ENCODE results near the gene DHX58.

The DHX58 gene

GRCh38 chr17:42129109-42129837, 16.8 kb upstream of the DHX58 start:
- no peak for DNase-seq (ENCODE audit: low read depth)

- no peak for DNase-seq (ENCODE audit: low read depth)
Observed at GRCh38 chr17:42127414-42127813, 14.9 kb upstream of the DHX58 start.

GRCh38 chr17:42126836-42127235, 14.3 kb upstream of the DHX58 start:
- DNase-seq (ENCODE audit: low read depth), result no peak

- DNase-seq (ENCODE audit: low read depth), result no peak
Observed at GRCh38 chr17:42125565-42125964, 13.1 kb upstream of the DHX58 start.

GRCh38 chr17:42124256-42124655, 11.7 kb upstream of the DHX58 start:
- DNase-seq (ENCODE audit: low read depth), result no peak

GRCh38 chr17:42122371-42123303, 10.1 kb upstream of the DHX58 start, which contains the start of gene HSPB9:
Gene HSPB9, plus strand, starts transcription at chr17:42122804. Its CDS starts 47 bp downstream, at chr17:42122851.
- no peak for DNase-seq (ENCODE audit: low read depth)

GRCh38 chr17:42120770-42121769, 8.6 kb upstream of the DHX58 start, which contains the start of gene KAT2A:
Gene KAT2A, minus strand, starts transcription at chr17:42121367. Its CDS starts 63 bp downstream, at chr17:42121304.
- DNase-seq (ENCODE audit: low read depth), result peak; percentile 51

- DNase-seq (ENCODE audit: low read depth), result no peak
Observed at GRCh38 chr17:42120161-42120769, 7.8 kb upstream of the DHX58 start.

GRCh38 chr17:42119301-42119700, 6.8 kb upstream of the DHX58 start:
- no peak for DNase-seq (ENCODE audit: low read depth)

GRCh38 chr17:42118545-42118944, 6.0 kb upstream of the DHX58 start:
- DNase-seq (ENCODE audit: low read depth), result no peak

GRCh38 chr17:42118126-42118510, 5.6 kb upstream of the DHX58 start:
- DNase-seq (ENCODE audit: low read depth), result no peak

- no peak for DNase-seq (ENCODE audit: low read depth)
Observed at GRCh38 chr17:42117397-42118125, 5.0 kb upstream of the DHX58 start.

GRCh38 chr17:42116705-42117396, 4.3 kb upstream of the DHX58 start:
- peak; percentile 72 for DNase-seq (ENCODE audit: low read depth)

- no peak for DNase-seq (ENCODE audit: low read depth)
Observed at GRCh38 chr17:42114118-42114517, 1.6 kb upstream of the DHX58 start.

- DNase-seq (ENCODE audit: low read depth), result no peak
Observed at GRCh38 chr17:42113293-42114069, 967 bp upstream of the DHX58 start.

- DNase-seq (ENCODE audit: low read depth), result no peak
Observed at GRCh38 chr17:42111871-42112551, 503 bp downstream of the DHX58 start.

- DNase-seq (ENCODE audit: low read depth), result no peak
Observed at GRCh38 chr17:42111265-42111636, 1.3 kb downstream of the DHX58 start.
